Tibial nerve (tissue), 4 donors: Measurements from ENCODE around the gene TMEM63C. TPM values are rescaled to one million over a fixed set of nuclear protein-coding genes. Genes with fewer than 3 reads are reported as not detected.

Source experiments
- DNase-seq, 2 donors: peaks; one replicate each; pipeline ENCODE4 v3.0.0-alpha.2; 2019; ENCODE audit warnings: low spot score in 2 of 2
- H3K27ac ChIP-seq, 4 donors: fragments of 200-600 bp; sonication (generic) in 3 of 4; one replicate each; pipeline ENCODE4 v1.5.1; 2017 to 2019; ENCODE audit warnings: mild to moderate bottlenecking in 1 of 4
- H3K27me3 ChIP-seq, 2 donors: fragments of 200-600 bp; sonication (generic) in 1 of 2; one replicate each; pipeline versions ENCODE4 v1.5.1 to v1.6.0; 2017 to 2019
- H3K36me3 ChIP-seq, 3 donors: fragments of 200-600 bp; sonication (generic); one replicate each; pipeline ENCODE4 v1.5.1; 2018 to 2019
- H3K4me1 ChIP-seq, 4 donors: fragments of 200-600 bp; sonication (generic) in 3 of 4; one replicate each; pipeline ENCODE4 v1.5.1; 2017 to 2019
- H3K4me3 ChIP-seq, 4 donors: fragments of 200-600 bp; sonication (generic) in 3 of 4; one replicate each; pipeline ENCODE4 v1.5.1; 2017 to 2019; ENCODE audit warnings: mild to moderate bottlenecking in 1 of 4, moderate library complexity in 1 of 4
- H3K9me3 ChIP-seq, 4 donors: fragments of 200-600 bp; sonication (generic) in 3 of 4; one replicate each; pipeline ENCODE4 v1.5.1; 2017 to 2019
- EP300 ChIP-seq, 2 donors: sonication (generic); formaldehyde crosslinking; IDR thresholded peaks; one replicate each; pipeline ENCODE4 v1.6.1; 2017; ENCODE audit warnings: antibody characterized with exemption in 2 of 2, mild to moderate bottlenecking in 1 of 2
- POLR2A ChIP-seq, 2 donors: fragments of 450-650 bp; IDR thresholded peaks; one replicate each; pipeline ENCODE4 v1.6.1; 2017; ENCODE audit warnings: antibody characterized with exemption in 2 of 2, mild to moderate bottlenecking in 2 of 2, moderate library complexity in 2 of 2
- WGBS, 2 donors: methylation state at CpG; one replicate each; pipeline ENCODE4 v1.1.5; 2018; 5-methylcytosine and 5-hydroxymethylcytosine counted together
- small RNA-seq: library from RNA; depleted of rRNA; stranded (forward); fragments of <200 nt; gene quantifications from one replicate; pipeline ENCODE3, GENCODE V24; 2016
- total RNA-seq, 4 donors: library from RNA; depleted of rRNA; stranded (reverse); fragments of >200 nt; gene quantifications; one replicate each; pipeline ENCODE4 v1.1.0, GENCODE V29; 2016
- TF ChIP-seq, protein P1 (sequence below), 5 experiments: fragments of 200-600 bp in 3 of 5; fragments of 450-650 bp in 2 of 5; sonication (generic) in 3 of 5; IDR thresholded peaks; one replicate each; pipeline ENCODE4 v1.5.1; 2016 to 2019; ENCODE audit warnings: antibody characterized with exemption in 5 of 5, mild to moderate bottlenecking in 3 of 5, moderate library complexity in 2 of 5

Gene TMEM63C
- total RNA-seq, 4 donors from 2014 or later: not detected

DNA sequence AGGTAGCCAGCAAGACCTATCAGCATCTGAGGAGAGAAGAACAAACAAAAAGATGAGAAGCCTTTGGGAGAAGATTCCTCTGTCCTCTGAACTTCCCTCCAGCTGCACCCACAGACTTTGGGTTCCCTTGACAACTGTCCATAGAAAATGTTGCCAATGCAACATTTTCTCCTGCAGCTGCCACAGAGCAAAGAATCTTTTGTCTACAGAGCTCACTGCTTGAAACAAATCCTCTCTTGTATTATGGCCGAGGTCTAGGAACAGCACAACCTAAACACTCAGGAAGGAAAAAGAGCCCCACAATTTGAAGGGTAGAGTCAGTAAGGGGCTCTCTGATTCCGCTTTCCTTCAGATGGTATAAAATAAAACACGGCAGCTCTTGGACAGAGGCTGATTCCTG is 124.8 kb downstream of the TMEM63C start:
- Histone ChIP-seq H3K36me3 (peaks cover 0 to 22% (median 0%) of the 10 kb centered on the region in 3 donors), H3K9me3 (no peaks in the 10 kb centered on the region), H3K27ac (peak overlapping the region; percentile 72 to 95 (median 80)), H3K4me3 (peak overlapping the region in 1 of 4 donors; percentile 8), H3K27me3 (no peaks in the 10 kb centered on the region), H3K4me1 (peaks cover 0 to 79% (median 29%) of the 10 kb centered on the region in 4 donors)
- no peak for DNase-seq
- 23 to 39% methylated on average over 3 of the region's 3 CpGs for WGBS, 2 donors
- TF ChIP-seq POLR2A (IDR thresholded peaks at IDR 0.05): no peak
- peak in 1 of 2 donors; percentile 42 for TF ChIP-seq EP300 (IDR thresholded peaks at IDR 0.05)

DNA sequence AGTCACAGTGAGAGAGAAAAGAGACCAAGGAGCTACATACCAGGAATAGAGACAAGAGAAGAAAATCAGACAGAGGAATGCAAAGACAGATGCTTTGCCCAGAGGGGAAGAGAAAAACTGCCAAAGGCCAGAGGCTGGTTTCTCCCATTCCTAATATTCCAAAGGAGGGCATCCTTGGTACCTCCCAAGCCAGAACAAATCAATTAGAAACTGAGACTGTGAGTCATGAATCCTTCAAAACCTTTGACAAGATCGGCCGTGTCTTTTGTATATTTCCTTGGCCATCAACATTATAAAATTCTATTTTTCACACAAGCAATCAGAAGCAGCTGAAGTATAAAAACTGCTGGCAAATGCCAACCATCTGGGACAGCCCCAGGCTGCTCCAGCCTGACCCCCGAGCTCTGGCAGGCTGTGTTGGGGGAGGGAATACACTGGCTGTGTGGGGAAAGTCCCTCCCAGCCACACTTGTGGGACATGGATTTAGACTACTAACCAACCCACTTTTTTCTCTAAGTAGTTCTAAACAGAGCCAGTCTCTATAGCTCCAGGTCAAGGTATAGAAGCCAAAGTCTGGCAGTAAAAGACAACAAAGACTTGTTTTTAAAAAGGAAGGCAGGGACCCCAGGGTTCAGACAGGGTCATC is 125.4 kb downstream of the TMEM63C start:
- WGBS, 2 donors: 9 to 22% methylated on average over 3 of the region's 3 CpGs
- Histone ChIP-seq H3K36me3 (peaks cover 0 to 22% (median 0%) of the 10 kb centered on the region in 3 donors), H3K27ac (peak overlapping the region; percentile 72 to 95 (median 80)), H3K4me3 (peak overlapping the region in 2 of 4 donors; percentile 6 to 8), H3K4me1 (peaks cover 0 to 73% (median 29%) of the 10 kb centered on the region in 4 donors), H3K27me3 (no peaks in the 10 kb centered on the region), H3K9me3 (no peaks in the 10 kb centered on the region)
- no peak for DNase-seq
- TF ChIP-seq POLR2A (IDR thresholded peaks at IDR 0.05) (no peak), EP300 (IDR thresholded peaks at IDR 0.05) (no peak)
- TF ChIP-seq, protein P1, sequence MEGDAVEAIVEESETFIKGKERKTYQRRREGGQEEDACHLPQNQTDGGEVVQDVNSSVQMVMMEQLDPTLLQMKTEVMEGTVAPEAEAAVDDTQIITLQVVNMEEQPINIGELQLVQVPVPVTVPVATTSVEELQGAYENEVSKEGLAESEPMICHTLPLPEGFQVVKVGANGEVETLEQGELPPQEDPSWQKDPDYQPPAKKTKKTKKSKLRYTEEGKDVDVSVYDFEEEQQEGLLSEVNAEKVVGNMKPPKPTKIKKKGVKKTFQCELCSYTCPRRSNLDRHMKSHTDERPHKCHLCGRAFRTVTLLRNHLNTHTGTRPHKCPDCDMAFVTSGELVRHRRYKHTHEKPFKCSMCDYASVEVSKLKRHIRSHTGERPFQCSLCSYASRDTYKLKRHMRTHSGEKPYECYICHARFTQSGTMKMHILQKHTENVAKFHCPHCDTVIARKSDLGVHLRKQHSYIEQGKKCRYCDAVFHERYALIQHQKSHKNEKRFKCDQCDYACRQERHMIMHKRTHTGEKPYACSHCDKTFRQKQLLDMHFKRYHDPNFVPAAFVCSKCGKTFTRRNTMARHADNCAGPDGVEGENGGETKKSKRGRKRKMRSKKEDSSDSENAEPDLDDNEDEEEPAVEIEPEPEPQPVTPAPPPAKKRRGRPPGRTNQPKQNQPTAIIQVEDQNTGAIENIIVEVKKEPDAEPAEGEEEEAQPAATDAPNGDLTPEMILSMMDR (IDR thresholded peaks at IDR 0.05): no peak

Small RNAs within 50 kb of the gene (small RNA-seq; reads per million reads assigned to genes)
- gene MIR1260A: not detected
- gene RF00421: not detected

Other genes with a start within 250 kb of the TMEM63C start
- 10 to 100 TPM; 52.4 to 69.2 (median 60.7) TPM for gene IRF2BPL, start 153.1 kb upstream of the TMEM63C start, total RNA-seq
- 10 to 100 TPM; 38.1 to 76.7 (median 41.5) TPM for gene CIPC, start 83.5 kb upstream of the TMEM63C start, total RNA-seq
- not detected for gene ZDHHC22, start 40.0 kb upstream of the TMEM63C start, total RNA-seq
- gene NGB, start 89.4 kb downstream of the TMEM63C start, total RNA-seq: not detected
- gene POMT2, start 139.1 kb downstream of the TMEM63C start, total RNA-seq: 10 to 100 TPM; 23.9 to 38.7 (median 28.9) TPM
- 10 to 100 TPM in 3 of 4 donors, 1 to 10 TPM in 1; 9.4 to 24.7 (median 14.6) TPM for gene GSTZ1, start 139.2 kb downstream of the TMEM63C start, total RNA-seq
- 10 to 100 TPM; 11.7 to 14.0 (median 12.4) TPM for gene TMED8, start 195.3 kb downstream of the TMEM63C start, total RNA-seq
- 1 to 10 TPM in 3 of 4 donors, not detected in 1; 1.1 to 3.1 (median 1.5) TPM for gene SAMD15, start 195.6 kb downstream of the TMEM63C start, total RNA-seq
- 1 to 10 TPM in 1 of 4 donors, not detected in 3; 9.0 TPM for gene NOXRED1, start 241.7 kb downstream of the TMEM63C start, total RNA-seq